CD4-positive, alpha-beta T cell (primary cell): Measurements from ENCODE around the gene RPLP2. TPM values are rescaled to one million over a fixed set of nuclear protein-coding genes. Genes with fewer than 3 reads are reported as not detected.

Experiments
- ATAC-seq: fragments of 200-7000 bp; cut with Tn5 transposase; one replicate; pipeline ENCODE4 v1.10.0; 2022; ENCODE audit warnings: mild to moderate bottlenecking; ENCODE audit not compliant: poor library complexity
- CTCF ChIA-PET: fragments of 350-600 bp; sonication (Branson Sonifier 250); formaldehyde crosslinking; loops from one replicate; lab custom pipeline; 2021; ENCODE audit warnings: antibody characterized with exemption, inconsistent platforms; lab: Charles Lee
- POLR2A ChIA-PET: fragments of 350-600 bp; sonication (Branson Sonifier 250); formaldehyde crosslinking; loops from one replicate; lab custom pipeline; 2021; ENCODE audit warnings: antibody characterized with exemption, inconsistent platforms; lab: Charles Lee
- DNase-seq, 14 experiments: peaks; one replicate each; pipeline ENCODE4 v3.0.0-alpha.2; 2013 to 2020; ENCODE audit warnings: mixed read lengths in 2 of 14
- H3K27ac ChIP-seq, 2 donors: one replicate each; pipeline versions ENCODE4 v1.5.1 to v1.7.0; 2013; ENCODE audit warnings: low read length in 2 of 2, low read depth in 1 of 2, mild to moderate bottlenecking in 1 of 2
- H3K27me3 ChIP-seq, 2 experiments: 1 replicate in 1 of 2; 2 replicates in 1 of 2; pipeline versions ENCODE4 v1.6.1 to v1.7.0; 2013; ENCODE audit warnings: low read length in 2 of 2, control low read depth in 1 of 2, mild to moderate bottlenecking in 1 of 2, moderate library complexity in 1 of 2; ENCODE audit not compliant: insufficient read depth in 2 of 2, control insufficient read depth in 1 of 2
- H3K36me3 ChIP-seq: one replicate; pipeline ENCODE4 v1.6.1; 2013; ENCODE audit warnings: low read length, control low read depth; ENCODE audit not compliant: insufficient read depth
- H3K4me1 ChIP-seq: one replicate; pipeline ENCODE4 v1.6.1; 2013; ENCODE audit warnings: low read length, control low read depth; ENCODE audit not compliant: insufficient read depth
- H3K4me3 ChIP-seq: one replicate; pipeline ENCODE4 v1.5.1; 2013; ENCODE audit warnings: mild to moderate bottlenecking, low read length, moderate library complexity
- H3K9me3 ChIP-seq, 2 experiments: 1 replicate in 1 of 2; 2 replicates in 1 of 2; pipeline versions ENCODE4 v1.6.1 to v1.7.0; 2013; ENCODE audit warnings: low read length in 2 of 2, mild to moderate bottlenecking in 2 of 2, control low read depth in 1 of 2, moderate library complexity in 1 of 2; ENCODE audit not compliant: control insufficient read depth in 1 of 2, insufficient read depth in 1 of 2
- H3K27ac Mint-ChIP-seq: one replicate; pipeline ENCODE4 v1.8.0; 2020; ENCODE audit warnings: mixed read lengths
- H3K27me3 Mint-ChIP-seq: one replicate; pipeline ENCODE4 v1.8.0; 2021; ENCODE audit warnings: mixed read lengths
- H3K36me3 Mint-ChIP-seq: one replicate; pipeline ENCODE4 v1.8.0; 2021; ENCODE audit warnings: low read depth, mixed read lengths
- H3K4me1 Mint-ChIP-seq: one replicate; pipeline ENCODE4 v1.8.0; 2021; ENCODE audit warnings: low read depth, mixed read lengths
- H3K4me3 Mint-ChIP-seq: one replicate; pipeline ENCODE4 v1.8.0; 2020; ENCODE audit warnings: mild to moderate bottlenecking, mixed read lengths
- H3K9me3 Mint-ChIP-seq: one replicate; pipeline ENCODE4 v1.8.0; 2020; ENCODE audit warnings: mixed read lengths
- CTCF ChIP-seq: fragments of 200-600 bp; IDR thresholded peaks from one replicate; pipeline ENCODE4 v1.8.0; 2022; ENCODE audit warnings: antibody characterized with exemption, mild to moderate bottlenecking
- intact Hi-C, 2 experiments: fragments of 100-400 bp; cut with DNase I in 1 of 2; cut with micrococcal nuclease in 1 of 2; formaldehyde crosslinking; loops; one replicate each; pipeline versions ENCODE4 v1.15.1 to v1.9.0; 2023 to 2025; cut with DNase I, micrococcal nuclease
- total RNA-seq, 174 experiments: library from RNA in 2 of 174; stranded (reverse) in 2 of 174; gene quantifications; one replicate each; pipeline ENCODE4 v1.2.3 and lab custom pipeline; 2021 to 2026

RPLP2 gene
- total RNA-seq, 2 experiments from 2014 or later, result 5,234 to 5,390 TPM

- Mint-ChIP-seq H3K4me3 (peak overlapping the region; percentile 48), H3K27me3 (peaks cover 48% of the 10 kb centered on the region), H3K4me1 (peaks cover 39% of the 10 kb centered on the region), H3K36me3 (peaks cover 7% of the 10 kb centered on the region), H3K9me3 (no peaks in the 10 kb centered on the region), H3K27ac (no peak overlapping the region)
- DNase-seq (peak in 1 of 14 experiments; percentile 6), ATAC-seq (peak; percentile 8)
- H3K27me3 ChIP-seq, result peaks cover 45 to 58% of the 10 kb centered on the region in 2 experiments
- peaks cover 77% of the 10 kb centered on the region for H3K4me1 ChIP-seq
- peaks cover 0 to 42% of the 10 kb centered on the region in 2 experiments for H3K9me3 ChIP-seq
- no peak overlapping the region for H3K27ac ChIP-seq
- H3K36me3 ChIP-seq, result peaks cover 4% of the 10 kb centered on the region
- intact Hi-C loops, result loop anchor here in 1 of 2 experiments (1.0 kb wide), 1 partner anchor 10 kb away; no protein-coding TSS in a partner anchor
- H3K4me3 ChIP-seq, result peak overlapping the region; percentile 39
- TF ChIP-seq CTCF, result no peak
- ChIA-PET POLR2A (interaction anchor here (1.1 to 10.0 kb wide), 6 partner anchors 10 to 135 kb away, joined by 3 to 115 read pairs (median 6); partner anchors contain the start of genes DEAF1, PNPLA2, POLR2L and RPLP2), CTCF (no interaction called here)
Observed at GRCh38 chr11:829847-830294, 20.1 kb downstream of the RPLP2 start.

GRCh38 chr11:830295-831117, 20.7 kb downstream of the RPLP2 start:
- Histone ChIP-seq H3K9me3 (peaks cover 0 to 39% of the 10 kb centered on the region in 2 experiments), H3K27ac (no peak overlapping the region), H3K36me3 (no peaks in the 10 kb centered on the region), H3K4me1 (peaks cover 81% of the 10 kb centered on the region), H3K4me3 (peak overlapping the region; percentile 39), H3K27me3 (peaks cover 45 to 57% of the 10 kb centered on the region in 2 experiments)
- Mint-ChIP-seq H3K27ac (no peak overlapping the region), H3K4me1 (peaks cover 39% of the 10 kb centered on the region), H3K9me3 (no peaks in the 10 kb centered on the region), H3K36me3 (peaks cover under 1% of the 10 kb centered on the region), H3K4me3 (peak overlapping the region; percentile 45), H3K27me3 (peaks cover 48% of the 10 kb centered on the region)
- ATAC-seq, result peak; percentile 27
- intact Hi-C loops, result loop anchor here in 1 of 2 experiments (1.0 kb wide), 1 partner anchor 10 kb away; no protein-coding TSS in a partner anchor
- CTCF ChIA-PET, result no interaction called here
- POLR2A ChIA-PET, result interaction anchor here (0.6 to 10.0 kb wide), 5 partner anchors 11 to 34 kb away, joined by 3 to 115 read pairs (median 5); partner anchors contain the start of genes PNPLA2, POLR2L, RPLP2 and TSPAN4
- no peak for TF ChIP-seq CTCF
- peak in 11 of 14 experiments; percentile 37 to 78 (median 52) for DNase-seq

- ChIA-PET POLR2A (interaction anchor here (1.4 to 10.0 kb wide), 4 partner anchors 11 to 35 kb away, joined by 3 to 115 read pairs (median 38); partner anchors contain the start of genes PNPLA2, POLR2L, RPLP2 and TSPAN4), CTCF (no interaction called here)
- Histone ChIP-seq H3K27me3 (peaks cover 45 to 55% of the 10 kb centered on the region in 2 experiments), H3K36me3 (no peaks in the 10 kb centered on the region), H3K4me1 (peaks cover 80% of the 10 kb centered on the region), H3K4me3 (no peak overlapping the region), H3K9me3 (peaks cover 0 to 36% of the 10 kb centered on the region in 2 experiments), H3K27ac (no peak overlapping the region)
- DNase-seq (peak in 2 of 14 experiments; percentile 17 to 53), ATAC-seq (no peak)
- Mint-ChIP-seq H3K4me1 (peaks cover 39% of the 10 kb centered on the region), H3K27ac (no peak overlapping the region), H3K9me3 (no peaks in the 10 kb centered on the region), H3K36me3 (no peaks in the 10 kb centered on the region), H3K4me3 (peak overlapping the region; percentile 73), H3K27me3 (peaks cover 48% of the 10 kb centered on the region)
- intact Hi-C loops, result no loop called here
- no peak for TF ChIP-seq CTCF
Observed at GRCh38 chr11:831118-831864, 21.5 kb downstream of the RPLP2 start.
